GM08714 (cell line): ENCODE data around the gene PXYLP1.

ENCODE experiments used
- H3K4me3 ChIP-seq: fragments of 200-500 bp; sonication (Bioruptor generic); 2 replicates; pipeline ENCODE4 v1.5.1; 2014; ENCODE audit warnings: mild to moderate bottlenecking, low read length, inconsistent platforms
- ZNF274 ChIP-seq: IDR thresholded peaks from 2 replicates; pipeline ENCODE4 v1.6.1; 2012; ENCODE audit warnings: mild to moderate bottlenecking, low read depth, low read length

The PXYLP1 gene

DNA sequence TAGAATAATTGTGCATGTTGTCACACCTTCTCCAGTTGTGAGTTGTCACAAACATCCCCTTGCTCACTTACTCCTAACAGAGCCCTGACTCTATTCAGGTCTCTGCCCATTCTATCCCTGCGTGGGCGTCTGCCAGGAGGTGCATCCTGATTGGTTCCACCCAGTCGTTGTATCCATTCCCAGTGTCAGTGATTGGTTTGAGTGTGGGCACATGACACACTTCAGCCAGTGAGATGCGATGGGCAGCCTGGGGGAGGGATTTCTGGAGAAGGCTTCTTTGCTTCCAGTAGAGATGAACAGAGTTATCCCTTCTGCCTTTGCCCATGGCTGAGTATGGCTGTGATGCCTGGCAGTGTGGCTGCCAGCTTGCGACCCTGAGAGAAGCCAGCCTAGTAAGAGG lies 18.7 kb downstream of the PXYLP1 start:
- H3K4me3 ChIP-seq, result no peak overlapping the region
- TF ChIP-seq ZNF274, result no peak

DNA sequence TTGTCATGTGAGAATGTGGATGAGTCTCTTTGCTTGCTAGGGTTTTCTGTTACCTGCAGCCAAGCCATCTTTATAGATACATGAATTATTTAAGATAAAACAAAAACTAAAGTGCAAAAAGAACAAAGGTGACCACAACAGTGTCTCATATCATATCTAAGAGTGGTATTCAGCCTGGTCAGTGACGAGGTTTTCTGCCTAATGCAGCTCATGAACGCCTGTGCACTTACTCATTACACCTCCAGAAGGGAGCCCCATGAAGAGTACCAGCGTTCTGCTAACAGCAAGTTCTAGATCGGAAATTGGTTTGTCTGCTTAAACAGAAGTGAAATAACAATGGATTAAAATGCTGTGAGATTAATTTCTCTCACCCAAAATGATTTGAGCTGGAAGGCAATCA lies 19.2 kb downstream of the PXYLP1 start:
- no peak for TF ChIP-seq ZNF274
- no peak overlapping the region for H3K4me3 ChIP-seq

DNA sequence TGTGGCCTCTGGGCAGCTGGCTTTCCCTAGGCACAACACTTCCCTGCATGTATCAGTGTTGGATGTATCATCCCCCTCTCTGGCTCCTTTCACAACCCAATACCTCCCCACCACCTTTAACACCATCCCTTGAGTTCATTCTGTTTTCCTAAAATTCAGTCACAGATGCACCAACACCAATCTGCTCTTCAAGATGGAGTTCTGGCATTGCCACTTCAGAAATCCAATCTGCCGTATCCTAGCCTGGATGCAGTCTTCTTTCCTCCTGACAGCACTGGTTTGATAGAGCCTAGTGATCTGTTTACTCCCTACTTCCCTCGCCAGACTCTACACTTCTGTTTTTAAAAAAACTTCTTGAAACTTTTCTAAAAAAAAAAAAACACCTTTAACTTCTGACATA lies 21.7 kb downstream of the PXYLP1 start:
- TF ChIP-seq ZNF274, result no peak
- no peak overlapping the region for H3K4me3 ChIP-seq

DNA sequence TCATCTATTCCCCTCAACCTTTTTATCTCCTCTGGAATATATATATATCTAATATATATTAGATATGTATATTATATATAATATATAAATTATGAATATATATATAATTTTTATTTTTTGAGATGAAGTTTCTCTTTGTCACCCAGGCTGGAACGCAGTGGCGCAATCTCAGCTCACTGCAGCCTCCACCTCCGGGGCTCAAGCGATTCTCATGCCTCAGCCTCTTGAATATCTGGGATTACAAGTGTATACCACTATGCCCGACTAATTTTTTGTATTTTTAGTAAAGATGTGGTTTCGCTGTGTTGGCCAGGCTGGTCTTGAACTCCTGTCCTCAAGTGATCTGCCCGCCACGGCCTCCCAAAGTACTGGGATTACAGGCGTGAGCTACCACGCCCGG lies 22.2 kb downstream of the PXYLP1 start:
- TF ChIP-seq ZNF274, result no peak
- no peak overlapping the region for H3K4me3 ChIP-seq

DNA sequence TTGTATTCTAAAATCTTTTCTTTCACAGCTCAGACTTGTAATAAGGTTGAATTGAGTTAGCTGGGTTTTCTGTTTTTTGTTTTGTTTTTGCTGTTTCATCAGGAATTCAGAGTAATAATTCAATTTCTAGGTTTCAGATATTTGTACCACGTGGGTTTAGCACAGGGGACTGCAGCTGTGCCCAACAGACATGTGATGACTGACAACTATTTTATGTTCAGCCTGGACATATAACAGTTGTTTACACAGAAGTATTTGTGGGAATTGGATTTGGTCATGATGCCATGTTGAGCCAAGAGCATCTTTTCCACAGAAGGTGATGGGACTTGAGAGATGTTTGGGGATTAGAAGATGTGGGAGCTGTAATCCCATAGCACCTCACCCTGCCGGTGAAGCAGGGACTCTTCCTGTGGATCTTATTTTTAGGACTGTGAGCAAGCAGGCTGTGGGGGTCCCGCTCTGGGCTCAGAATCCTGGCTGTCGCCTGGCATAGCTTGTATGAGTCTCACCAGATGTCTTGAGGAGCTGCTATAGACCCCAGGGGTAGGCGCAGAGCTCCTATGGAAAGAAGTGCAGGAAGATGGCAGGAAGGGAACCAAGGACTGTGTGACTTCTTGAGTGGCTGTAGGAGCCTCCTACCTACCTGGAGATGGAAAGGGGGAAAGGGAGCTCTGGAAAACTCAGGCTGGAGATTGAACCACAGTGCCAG lies 23.7 kb downstream of the PXYLP1 start:
- TF ChIP-seq ZNF274, result no peak
- no peak overlapping the region for H3K4me3 ChIP-seq

DNA sequence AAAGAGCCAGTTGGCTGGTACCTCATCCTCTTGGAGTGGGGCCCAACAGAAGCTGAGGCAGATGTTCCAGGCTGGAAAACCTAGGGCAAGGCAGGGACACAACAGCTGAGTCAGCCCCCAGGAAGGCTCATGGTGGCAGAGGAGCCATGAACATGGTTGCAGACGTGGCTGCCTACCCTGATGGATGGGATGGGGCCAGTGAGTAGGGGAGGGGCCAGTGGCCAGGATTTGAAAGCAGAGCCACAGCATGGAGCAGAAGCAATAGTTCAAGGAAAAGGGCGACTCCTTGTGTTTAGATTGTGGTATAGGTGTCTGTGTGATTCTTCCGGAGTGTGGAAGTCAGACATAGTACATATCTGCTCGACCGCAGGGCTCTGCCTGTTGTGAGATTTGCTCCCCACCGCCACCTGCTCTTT lies 24.2 kb downstream of the PXYLP1 start:
- no peak for TF ChIP-seq ZNF274
- no peak overlapping the region for H3K4me3 ChIP-seq

DNA sequence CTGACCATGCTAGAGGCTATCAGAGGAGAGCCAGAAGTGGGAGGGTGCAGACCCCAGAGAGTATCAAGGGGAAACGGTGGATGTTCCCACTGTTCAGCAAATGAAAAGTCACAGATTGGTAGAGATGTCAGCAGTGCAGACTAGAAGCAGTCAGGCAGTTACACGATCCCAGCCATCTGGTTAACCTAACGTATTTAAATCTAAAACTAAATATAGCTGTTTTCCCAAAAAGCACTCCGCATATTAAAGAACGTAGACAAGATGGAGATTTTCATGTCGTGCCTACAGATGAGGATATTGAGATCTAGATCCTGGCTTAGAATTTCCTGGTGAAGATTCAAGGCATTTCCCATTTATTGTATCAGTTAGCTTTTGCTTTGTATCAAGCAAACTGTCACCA lies 25.2 kb downstream of the PXYLP1 start:
- no peak overlapping the region for H3K4me3 ChIP-seq
- no peak for TF ChIP-seq ZNF274

DNA sequence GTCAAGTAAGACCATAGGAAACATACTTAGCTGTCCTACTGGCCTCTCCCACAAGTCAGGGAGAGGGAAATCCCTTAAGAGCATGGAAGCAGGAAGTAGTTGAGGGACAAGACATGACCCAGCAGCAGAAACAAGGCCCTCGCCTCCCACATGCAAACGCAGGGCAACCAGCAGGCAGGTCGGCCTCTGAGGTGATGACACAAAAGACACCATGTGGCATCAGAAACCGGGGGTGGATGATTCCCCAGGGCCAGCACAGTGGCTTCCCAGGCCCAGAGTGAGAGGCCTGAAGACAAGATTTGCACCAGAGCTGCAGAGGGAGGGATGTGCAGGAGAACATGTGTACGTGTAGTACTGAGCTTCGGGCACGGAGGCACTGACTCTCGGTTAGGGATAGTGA lies 26.3 kb downstream of the PXYLP1 start:
- no peak overlapping the region for H3K4me3 ChIP-seq
- no peak for TF ChIP-seq ZNF274

DNA sequence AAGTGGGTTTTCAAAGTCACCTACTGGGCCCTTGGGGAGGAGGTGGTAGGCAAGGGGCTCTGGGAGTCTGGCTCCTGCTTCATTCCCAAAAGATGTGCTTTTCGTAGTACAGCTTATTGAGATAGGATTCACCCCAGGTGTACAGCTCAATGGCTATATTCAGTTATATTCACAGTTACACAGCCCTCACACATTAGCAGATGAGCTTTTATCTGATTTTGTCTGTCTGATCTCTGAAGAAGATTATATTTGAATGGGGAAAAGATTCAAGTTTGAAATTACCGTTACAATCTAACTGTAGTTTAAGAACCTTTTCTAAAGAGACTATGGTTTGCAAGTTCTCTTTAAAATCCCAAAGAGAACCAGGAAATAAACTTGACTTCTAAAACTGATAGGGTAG lies 27.3 kb downstream of the PXYLP1 start:
- TF ChIP-seq ZNF274, result no peak

DNA sequence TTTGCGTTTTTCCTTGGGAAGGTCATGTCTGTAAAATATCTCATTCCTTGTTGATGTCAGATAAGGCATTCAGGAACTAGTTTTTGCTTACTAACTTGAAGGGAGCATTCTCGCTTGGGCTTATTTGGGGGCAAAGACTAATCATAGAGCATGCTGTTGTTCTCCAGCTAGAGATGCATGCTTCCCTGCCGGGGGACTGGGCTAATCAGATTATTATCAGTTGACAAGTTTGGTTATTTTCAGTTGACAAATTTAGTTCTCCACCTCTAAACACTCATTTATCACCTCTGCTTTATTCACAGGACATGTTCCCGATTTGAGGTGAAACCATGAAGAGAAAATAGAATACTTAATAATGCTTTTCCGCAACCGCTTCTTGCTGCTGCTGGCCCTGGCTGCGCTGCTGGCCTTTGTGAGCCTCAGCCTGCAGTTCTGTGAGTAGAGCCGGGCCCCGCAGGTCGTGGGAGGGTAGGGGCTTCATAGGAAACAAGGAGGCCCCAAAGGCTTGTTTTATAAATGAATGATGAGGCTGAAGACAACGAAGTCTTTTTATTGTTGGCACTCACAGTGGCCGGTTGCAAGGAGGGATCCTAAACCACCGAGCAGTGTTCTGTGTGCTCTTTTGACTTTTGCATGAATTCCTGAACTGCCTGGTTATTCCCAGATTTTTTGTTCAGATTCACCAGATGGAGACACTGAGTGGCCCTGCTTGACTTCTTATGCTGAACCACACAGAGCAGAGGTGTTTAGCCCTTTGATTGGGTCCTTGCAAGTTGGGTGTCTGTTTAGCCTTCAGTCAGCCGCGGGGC lies 28.4 kb downstream of the PXYLP1 start:
- no peak overlapping the region for H3K4me3 ChIP-seq
- TF ChIP-seq ZNF274, result no peak

More for the DNA sequence above, 27.3 kb downstream of the PXYLP1 start:
- no peak overlapping the region for H3K4me3 ChIP-seq

DNA sequence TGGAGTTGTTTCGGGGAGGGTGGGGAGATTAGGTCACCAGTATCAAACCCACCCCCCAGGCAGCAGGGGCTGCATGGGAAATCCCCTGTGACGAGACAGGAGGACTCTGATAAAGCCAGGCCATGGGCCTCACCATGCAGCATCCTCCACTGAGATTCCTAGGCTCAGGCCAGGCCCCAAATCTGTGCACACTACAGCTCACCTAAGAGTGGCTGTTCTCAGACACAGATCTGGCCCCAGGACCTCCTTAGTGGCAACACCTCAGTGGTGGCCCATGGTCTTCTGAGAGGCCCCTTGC lies 29.0 kb downstream of the PXYLP1 start:
- no peak overlapping the region for H3K4me3 ChIP-seq
- no peak for TF ChIP-seq ZNF274

DNA sequence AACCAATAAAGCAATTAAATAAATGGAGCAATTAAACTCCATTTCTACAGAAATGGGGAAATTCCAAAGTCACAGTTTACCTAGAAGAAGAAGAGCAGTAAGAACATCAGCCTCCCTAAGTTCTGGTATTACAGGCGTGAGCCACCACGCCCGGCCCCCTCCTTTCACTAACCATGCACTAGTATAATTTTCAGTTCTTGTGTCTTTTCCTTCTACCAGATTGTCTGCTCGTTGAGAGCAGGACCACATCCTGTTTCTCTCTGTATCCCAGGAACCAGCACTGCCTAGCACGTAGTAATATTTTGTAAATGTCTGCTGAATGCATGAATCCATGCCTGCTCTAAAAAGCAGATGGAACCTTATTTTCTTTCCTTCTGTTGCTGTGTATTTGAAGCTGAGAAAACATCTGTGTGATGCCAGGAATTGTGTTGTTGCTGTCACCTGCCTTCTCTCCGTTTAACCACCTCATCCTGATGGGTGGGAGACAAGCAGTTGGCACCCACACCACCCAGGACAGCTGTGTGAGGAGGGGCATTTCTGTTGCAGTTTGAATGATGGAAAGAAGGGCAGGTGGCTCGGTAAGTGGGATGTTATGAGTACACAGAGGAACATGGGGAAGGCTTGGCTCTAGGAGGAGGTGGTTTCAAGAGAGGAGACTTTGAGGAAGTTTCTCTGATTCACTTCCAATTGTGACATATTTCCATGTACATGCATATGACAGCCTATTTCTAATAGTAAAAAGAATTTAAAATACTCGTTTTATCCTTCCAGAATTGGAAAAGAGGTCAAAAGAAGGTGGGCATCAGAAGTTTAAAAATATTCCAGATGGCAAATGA lies 30.1 kb downstream of the PXYLP1 start:
- TF ChIP-seq ZNF274, result no peak
- no peak overlapping the region for H3K4me3 ChIP-seq

DNA sequence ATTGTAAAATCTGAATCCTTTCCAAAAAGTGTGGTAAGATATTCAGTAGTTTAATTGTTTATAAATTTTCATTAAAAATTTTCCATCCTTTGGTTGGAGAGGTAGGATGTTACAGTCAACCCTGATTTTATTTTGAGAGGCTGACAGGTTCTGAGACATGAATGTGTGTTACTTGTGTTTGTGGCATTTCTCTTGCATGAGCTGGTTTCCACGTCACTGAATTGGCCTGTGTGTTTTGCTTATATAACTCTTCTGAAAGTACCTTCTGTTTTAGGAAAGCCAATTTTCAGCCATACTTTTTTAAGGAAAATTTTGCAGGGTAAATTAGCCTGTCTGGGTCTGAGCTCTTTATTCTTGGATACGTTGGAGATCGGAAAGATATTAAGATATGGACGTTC lies 30.7 kb downstream of the PXYLP1 start:
- TF ChIP-seq ZNF274, result no peak
- H3K4me3 ChIP-seq, result no peak overlapping the region

DNA sequence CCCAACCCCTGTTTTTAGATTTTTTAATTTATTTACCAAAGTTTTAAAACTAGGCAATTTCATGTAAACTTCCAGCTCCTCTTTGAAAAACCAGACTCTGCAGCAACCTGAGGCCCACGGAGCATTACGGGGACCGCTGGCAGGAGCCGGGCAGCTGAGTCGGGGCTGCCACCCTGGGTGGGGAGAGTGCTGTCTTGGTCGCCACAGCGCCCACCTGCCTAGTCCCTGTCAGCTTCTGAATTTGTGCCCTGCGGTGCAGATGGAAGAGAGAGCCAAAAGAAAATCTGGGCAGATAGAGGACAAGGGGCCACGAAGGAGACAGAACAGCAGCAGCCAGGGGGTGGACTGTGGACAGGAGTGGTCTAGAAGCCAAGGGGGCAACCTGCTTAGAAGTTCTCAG lies 34.6 kb downstream of the PXYLP1 start:
- no peak overlapping the region for H3K4me3 ChIP-seq
- TF ChIP-seq ZNF274, result no peak

DNA sequence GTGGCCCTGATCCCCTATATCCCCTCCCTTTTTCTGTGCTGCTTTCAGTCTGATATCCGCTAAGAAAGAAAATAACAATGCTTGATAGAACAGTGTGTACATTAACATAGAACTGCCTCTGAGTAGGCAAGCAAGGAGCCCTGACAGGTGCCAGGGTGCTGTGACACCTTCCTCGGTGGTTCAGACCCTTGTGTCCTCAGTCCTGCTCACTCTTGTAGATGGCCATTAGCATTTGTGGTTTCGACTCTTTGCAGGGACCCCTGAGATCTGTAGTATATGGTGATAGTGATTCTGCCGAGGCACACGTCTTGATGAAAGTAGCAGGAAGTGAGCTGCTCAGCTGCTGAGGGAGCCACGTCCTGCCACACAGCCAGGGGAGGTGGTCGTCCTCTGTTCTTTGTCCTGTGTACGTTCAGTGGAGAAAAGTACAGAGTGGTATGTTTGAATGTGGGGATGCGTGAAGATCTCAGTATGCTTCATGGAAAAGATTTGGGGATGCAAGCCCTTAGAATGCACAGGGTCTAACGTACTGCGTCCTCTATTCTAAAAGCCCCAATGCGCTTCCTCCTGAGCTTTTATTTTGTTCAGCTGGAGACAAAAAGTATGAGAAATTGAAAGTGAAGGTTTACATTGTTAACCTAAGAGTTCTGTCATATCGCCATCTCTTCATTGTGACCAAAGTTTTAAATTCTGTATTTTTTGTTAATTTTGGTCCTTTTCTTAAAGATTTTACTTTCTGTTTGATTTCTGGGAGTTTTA lies 35.4 kb downstream of the PXYLP1 start:
- peak overlapping the region; percentile 59; the same call in 1 of the 2 replicates for H3K4me3 ChIP-seq
- no peak for TF ChIP-seq ZNF274
